Osteocyte (in vitro differentiated cells): ENCODE measurements around the gene SEMA3G. TPM values are rescaled to one million over a fixed set of nuclear protein-coding genes. Genes with fewer than 3 reads are reported as not detected.

Source experiments
- DNase-seq: peaks from one replicate; pipeline ENCODE4 v3.0.0; 2021; ENCODE audit warnings: mixed read lengths; ENCODE audit not compliant: unreplicated experiment; ENCODE audit errors: extremely low spot score
- H3K27ac Mint-ChIP-seq: one replicate; pipeline ENCODE4 v1.8.0; 2021; ENCODE audit warnings: mild to moderate bottlenecking, mixed read lengths; ENCODE audit not compliant: unreplicated experiment
- H3K27me3 Mint-ChIP-seq: one replicate; pipeline ENCODE4 v1.8.0; 2021; ENCODE audit warnings: mixed read lengths; ENCODE audit not compliant: unreplicated experiment
- H3K36me3 Mint-ChIP-seq: one replicate; pipeline ENCODE4 v1.8.0; 2021; ENCODE audit warnings: mixed read lengths; ENCODE audit not compliant: unreplicated experiment
- H3K4me1 Mint-ChIP-seq: one replicate; pipeline ENCODE4 v1.8.0; 2021; ENCODE audit warnings: mixed read lengths; ENCODE audit not compliant: unreplicated experiment
- H3K4me3 Mint-ChIP-seq: one replicate; pipeline ENCODE4 v1.8.0; 2021; ENCODE audit warnings: mild to moderate bottlenecking, moderate library complexity, mixed read lengths; ENCODE audit not compliant: unreplicated experiment
- H3K9me3 Mint-ChIP-seq: one replicate; pipeline ENCODE4 v1.8.0; 2021; ENCODE audit warnings: mixed read lengths; ENCODE audit not compliant: unreplicated experiment
- CTCF ChIP-seq: fragments of 200-600 bp; sonication (generic); IDR thresholded peaks from 2 replicates; pipeline ENCODE4 v1.5.0; 2021; ENCODE audit warnings: antibody characterized with exemption, mild to moderate bottlenecking, moderate library complexity
- total RNA-seq: library from RNA; stranded (reverse); gene quantifications from 2 replicates; pipeline ENCODE4 v1.2.1, GENCODE V29; 2021

Gene SEMA3G
- total RNA-seq, 1 donor from 2014 or later, result not detected

- peaks cover 13% of the 10 kb centered on the region for H3K4me1 Mint-ChIP-seq
- no peak overlapping the region for H3K4me3 Mint-ChIP-seq
- TF ChIP-seq CTCF, result no peak
- no peaks in the 10 kb centered on the region for H3K27me3 Mint-ChIP-seq
- no peak for DNase-seq
- no peak overlapping the region for H3K27ac Mint-ChIP-seq
- no peaks in the 10 kb centered on the region for H3K36me3 Mint-ChIP-seq
- no peaks in the 10 kb centered on the region for H3K9me3 Mint-ChIP-seq
These were observed 5.8 kb upstream of the SEMA3G start for GRCh38 chr3:52450489-52451236.

- Mint-ChIP-seq H3K4me3 (no peak overlapping the region), H3K27ac (peak overlapping the region; percentile 10), H3K36me3 (no peaks in the 10 kb centered on the region), H3K4me1 (peaks cover 6% of the 10 kb centered on the region), H3K9me3 (no peaks in the 10 kb centered on the region), H3K27me3 (no peaks in the 10 kb centered on the region)
- TF ChIP-seq CTCF, result no peak
- no peak for DNase-seq
These were observed 2.8 kb upstream of the SEMA3G start for GRCh38 chr3:52447512-52448355.

GRCh38 chr3:52446631-52447511, 2.0 kb upstream of the SEMA3G start:
- H3K27ac Mint-ChIP-seq, result no peak overlapping the region
- TF ChIP-seq CTCF, result peak; percentile 98
- H3K4me1 Mint-ChIP-seq, result peaks cover 6% of the 10 kb centered on the region
- peak; percentile 86 for DNase-seq
- no peak overlapping the region for H3K4me3 Mint-ChIP-seq
- H3K36me3 Mint-ChIP-seq, result no peaks in the 10 kb centered on the region
- H3K27me3 Mint-ChIP-seq, result no peaks in the 10 kb centered on the region
- no peaks in the 10 kb centered on the region for H3K9me3 Mint-ChIP-seq

GRCh38 chr3:52446042-52446441, 1.1 kb upstream of the SEMA3G start:
- TF ChIP-seq CTCF, result no peak
- H3K36me3 Mint-ChIP-seq, result no peaks in the 10 kb centered on the region
- no peaks in the 10 kb centered on the region for H3K9me3 Mint-ChIP-seq

More at GRCh38 chr3:52446042-52446441, 1.1 kb upstream of the SEMA3G start:
- Mint-ChIP-seq H3K27me3 (no peaks in the 10 kb centered on the region), H3K4me3 (no peak overlapping the region), H3K27ac (no peak overlapping the region), H3K4me1 (peaks cover 6% of the 10 kb centered on the region)
- DNase-seq, result no peak
